ENCODE measurements around the gene SLC8A2.

- TF ChIP-seq YY1 (IDR thresholded peaks at IDR 0.05; ENCODE audit: insufficient read depth, insufficient read length): no peak
- TF ChIP-seq ZNF274 (IDR thresholded peaks at IDR 0.05; ENCODE audit: low read depth, low read length): no peak
- TF ChIP-seq SUZ12 (IDR thresholded peaks at IDR 0.05; ENCODE audit: extremely low read depth, insufficient read depth, insufficient read length): no peak
Observed at GRCh38 chr19:47417746-47418691, 53.7 kb downstream of the SLC8A2 start.

Data from NT2/D1 (cell line).